IPS DF 6.9 (cell line): Measurements from ENCODE around the gene TRMT5.

ENCODE experiments used
- DNase-seq: peaks from one replicate; pipeline ENCODE4 v3.0.0-alpha.2; 2013; ENCODE audit warnings: low read depth, low spot score
- H3K27ac ChIP-seq: one replicate; pipeline ENCODE4 v1.5.1; 2013; ENCODE audit warnings: low read length, control low read depth
- H3K27me3 ChIP-seq: 2 replicates; pipeline ENCODE4 v1.6.1; 2013; ENCODE audit warnings: mild to moderate bottlenecking, low read length; ENCODE audit not compliant: control insufficient read depth, insufficient read depth
- H3K36me3 ChIP-seq: 2 replicates; pipeline ENCODE4 v1.6.1; 2013; ENCODE audit warnings: low read length; ENCODE audit not compliant: control insufficient read depth, insufficient read depth
- H3K4me1 ChIP-seq: 2 replicates; pipeline ENCODE4 v1.6.1; 2013; ENCODE audit warnings: low read length; ENCODE audit not compliant: control insufficient read depth, insufficient read depth
- H3K4me3 ChIP-seq: 2 replicates; pipeline ENCODE4 v1.5.1; 2013; ENCODE audit warnings: mild to moderate bottlenecking, low read length
- H3K9me3 ChIP-seq: 2 replicates; pipeline ENCODE4 v1.6.1; 2013; ENCODE audit warnings: low read length, inconsistent platforms; ENCODE audit not compliant: control insufficient read depth, insufficient read depth
- WGBS: extraction: QIAGEN DNeasy Blood & Tissue Kit; methylation state at CpG from one replicate; pipeline ENCODE4 v1.1.7; 2013; ENCODE audit warnings: mixed read lengths, missing lambda C conversion rate; ENCODE audit not compliant: insufficient read length, insufficient coverage; 5-methylcytosine and 5-hydroxymethylcytosine counted together

The TRMT5 gene

DNA sequence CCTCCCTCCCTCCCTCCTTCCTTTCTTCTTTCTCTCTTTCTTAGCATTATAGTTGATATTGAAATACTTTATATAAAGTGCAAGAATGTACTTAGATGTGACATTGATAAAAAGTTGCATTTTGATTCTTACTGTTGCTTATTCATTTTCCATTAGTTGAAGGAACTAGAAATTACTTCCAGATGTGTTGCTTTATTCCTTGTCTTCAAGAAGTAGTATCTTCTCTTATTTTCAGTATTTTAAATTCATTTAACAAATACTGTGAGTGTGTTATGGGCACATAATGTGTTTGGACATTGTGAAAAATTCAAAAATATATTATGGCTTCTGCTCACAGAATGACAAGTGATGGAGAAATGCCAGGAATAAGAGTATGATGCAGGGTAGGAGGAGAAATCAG is 45.6 kb downstream of the TRMT5 start:
- Histone ChIP-seq H3K4me1 (no peaks in the 10 kb centered on the region), H3K9me3 (no peaks in the 10 kb centered on the region), H3K27me3 (no peaks in the 10 kb centered on the region), H3K4me3 (no peak overlapping the region), H3K36me3 (no peaks in the 10 kb centered on the region), H3K27ac (no peak overlapping the region)
- no peak for DNase-seq

GRCh38 chr14:60933920-60934655 is 46.8 kb downstream of the TRMT5 start:
- H3K4me1 ChIP-seq = no peaks in the 10 kb centered on the region
- no peak overlapping the region for H3K4me3 ChIP-seq
- no peaks in the 10 kb centered on the region for H3K36me3 ChIP-seq
- no peaks in the 10 kb centered on the region for H3K9me3 ChIP-seq
- no peak overlapping the region for H3K27ac ChIP-seq
- no CpG with 5 or more reads among the region's 8 CpGs for WGBS
- DNase-seq = no peak
- H3K27me3 ChIP-seq = no peaks in the 10 kb centered on the region

DNA sequence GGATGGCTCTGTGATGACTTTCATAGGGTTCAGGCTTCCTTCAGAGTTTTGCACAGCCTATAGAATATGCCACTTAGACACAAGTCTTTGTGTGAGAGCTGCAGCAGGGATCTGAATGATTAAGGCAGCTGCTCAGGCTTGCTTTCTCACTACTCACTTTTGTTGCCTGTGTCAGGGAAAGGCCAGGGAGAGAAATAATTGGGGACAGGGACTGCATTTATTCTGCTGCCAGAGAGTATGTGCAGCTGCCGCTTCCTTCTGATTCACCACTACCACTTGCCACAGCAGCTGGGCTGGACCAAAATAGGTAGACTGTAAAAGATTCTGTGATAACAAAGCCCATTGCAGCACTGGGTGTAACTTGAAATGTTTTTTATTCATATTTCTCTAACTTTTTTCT is 49.7 kb downstream of the TRMT5 start:
- DNase-seq = no peak
- no CpG with 5 or more reads among the region's 1 CpG for WGBS
- Histone ChIP-seq H3K27me3 (no peaks in the 10 kb centered on the region), H3K9me3 (no peaks in the 10 kb centered on the region), H3K27ac (no peak overlapping the region), H3K4me1 (no peaks in the 10 kb centered on the region), H3K36me3 (no peaks in the 10 kb centered on the region), H3K4me3 (no peak overlapping the region)

DNA sequence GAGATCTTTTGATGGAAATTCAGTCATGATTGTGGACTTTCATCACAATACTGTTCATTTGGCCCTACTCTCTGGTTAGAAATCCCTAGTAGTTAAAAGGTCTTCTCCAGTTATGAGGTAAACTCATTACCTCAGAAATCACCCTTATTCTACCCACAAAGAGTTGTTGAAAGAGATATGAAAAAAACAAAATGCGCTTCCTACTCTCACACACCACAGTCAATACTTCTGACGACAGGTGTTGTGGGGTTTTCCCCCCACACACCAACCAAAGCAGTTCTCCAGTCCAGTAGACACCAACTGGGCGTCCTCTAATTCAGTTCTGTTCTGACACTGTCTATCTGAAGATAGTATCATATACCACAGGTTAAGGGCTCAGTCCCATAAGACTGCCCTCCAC is 54.9 kb downstream of the TRMT5 start:
- Histone ChIP-seq H3K4me1 (no peaks in the 10 kb centered on the region), H3K27ac (no peak overlapping the region), H3K9me3 (no peaks in the 10 kb centered on the region), H3K36me3 (no peaks in the 10 kb centered on the region), H3K27me3 (no peaks in the 10 kb centered on the region), H3K4me3 (no peak overlapping the region)
- DNase-seq = no peak
- no CpG with 5 or more reads among the region's 3 CpGs for WGBS

DNA sequence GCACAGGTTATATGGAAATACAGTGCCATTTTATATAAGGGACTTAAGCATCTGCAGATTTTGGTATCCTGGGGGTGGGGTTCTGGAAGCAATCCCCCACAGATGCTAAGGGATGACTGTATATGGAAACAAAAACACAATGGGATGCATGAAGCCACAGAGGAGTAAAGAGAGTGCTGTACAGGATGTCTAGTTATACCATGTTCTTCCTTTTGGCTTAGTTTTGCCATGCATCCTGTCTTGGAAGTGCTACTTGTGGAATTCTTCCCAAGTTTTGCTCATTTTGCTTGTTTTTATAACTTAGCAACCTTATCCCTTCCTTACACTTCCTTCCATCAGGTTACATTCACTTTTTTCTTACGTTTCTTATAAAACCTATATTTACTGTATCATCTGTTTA is 55.6 kb downstream of the TRMT5 start:
- H3K4me3 ChIP-seq = no peak overlapping the region
- H3K4me1 ChIP-seq = no peaks in the 10 kb centered on the region
- H3K27ac ChIP-seq = no peak overlapping the region
- H3K27me3 ChIP-seq = no peaks in the 10 kb centered on the region
- H3K9me3 ChIP-seq = no peaks in the 10 kb centered on the region
- no peaks in the 10 kb centered on the region for H3K36me3 ChIP-seq
- WGBS = 100% methylated on average over 1 of the region's 1 CpG
- no peak for DNase-seq

DNA sequence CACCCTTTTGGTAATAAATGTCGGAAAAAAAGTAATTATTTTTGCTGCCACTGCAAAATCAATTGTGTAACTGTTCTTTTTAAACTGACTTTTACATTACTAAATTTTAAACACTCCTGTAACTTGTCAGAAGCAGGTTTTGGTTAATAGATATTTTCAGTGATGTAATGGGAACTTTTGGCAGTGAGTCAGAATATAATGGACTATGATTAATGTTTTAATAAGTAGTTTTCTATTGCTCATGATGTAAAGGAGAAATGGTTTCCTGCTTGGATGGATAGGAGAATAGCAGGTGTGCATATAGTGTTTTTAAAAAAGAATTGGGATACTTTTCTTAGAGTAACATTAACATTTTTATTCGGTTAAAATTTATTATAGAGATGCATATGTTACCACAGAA is 58.8 kb downstream of the TRMT5 start:
- no peak for DNase-seq
- no peaks in the 10 kb centered on the region for H3K27me3 ChIP-seq
- H3K4me1 ChIP-seq = no peaks in the 10 kb centered on the region
- H3K36me3 ChIP-seq = no peaks in the 10 kb centered on the region
- no peak overlapping the region for H3K4me3 ChIP-seq
- no CpG with 5 or more reads among the region's 2 CpGs for WGBS
- H3K27ac ChIP-seq = no peak overlapping the region
- H3K9me3 ChIP-seq = no peaks in the 10 kb centered on the region
